Measurements from ENCODE around the gene RTF2.
A peak's percentile ranks its signal among the peaks of the same experiment; 100 is the strongest.

The RTF2 gene, protein sequence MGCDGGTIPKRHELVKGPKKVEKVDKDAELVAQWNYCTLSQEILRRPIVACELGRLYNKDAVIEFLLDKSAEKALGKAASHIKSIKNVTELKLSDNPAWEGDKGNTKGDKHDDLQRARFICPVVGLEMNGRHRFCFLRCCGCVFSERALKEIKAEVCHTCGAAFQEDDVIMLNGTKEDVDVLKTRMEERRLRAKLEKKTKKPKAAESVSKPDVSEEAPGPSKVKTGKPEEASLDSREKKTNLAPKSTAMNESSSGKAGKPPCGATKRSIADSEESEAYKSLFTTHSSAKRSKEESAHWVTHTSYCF

DNA sequence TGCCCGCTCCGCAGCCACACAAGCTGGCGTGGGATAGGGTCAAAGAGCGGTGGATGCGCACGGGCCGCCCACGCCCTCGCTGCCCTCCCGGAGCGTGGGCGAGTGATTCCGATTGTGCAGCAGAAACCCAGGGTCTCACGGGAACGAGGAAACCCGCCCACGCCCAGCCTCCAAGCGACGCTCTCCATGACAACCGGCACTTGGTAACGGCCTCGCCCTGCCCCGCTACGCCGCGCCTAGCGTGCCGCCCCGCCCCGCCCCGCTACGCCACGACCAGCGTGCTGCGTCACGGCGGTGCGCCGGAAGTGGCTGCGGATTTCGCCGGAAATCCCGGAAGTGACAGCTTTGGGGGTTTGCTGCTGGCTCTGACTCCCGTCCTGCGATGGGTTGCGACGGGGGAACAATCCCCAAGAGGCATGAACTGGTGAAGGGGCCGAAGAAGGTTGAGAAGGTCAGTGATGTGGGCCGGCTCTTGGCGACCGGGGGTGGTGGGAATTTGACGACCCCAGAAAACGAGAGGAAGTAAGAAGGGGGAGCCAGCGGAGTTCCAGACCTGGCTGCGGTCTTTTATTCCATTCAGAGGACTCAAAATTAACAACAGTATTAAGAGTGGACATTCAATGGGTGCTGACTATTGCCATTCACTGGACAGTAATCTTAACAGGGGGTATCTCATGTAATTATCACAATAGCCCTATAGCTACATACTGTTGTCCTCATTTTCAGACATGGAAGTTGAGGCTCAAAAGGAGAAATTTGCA lies at the start of gene RTF2:
RTF2 (plus strand) TSS at position 312 of the 761 bp plus-strand sequence; CDS start at position 383, 71 bp downstream.
- Histone ChIP-seq H3K36me3 (ENCODE audit: control insufficient read depth, low read depth, low read length) (peaks cover 8% of the 10 kb centered on the region), H3K4me1 (ENCODE audit: control insufficient read depth, low read depth, low read length) (no peaks in the 10 kb centered on the region), H3K27me3 (ENCODE audit: control insufficient read depth, insufficient read depth, low read length) (no peaks in the 10 kb centered on the region), H3K9ac (ENCODE audit: low read length) (peak within 1 kb of the TSS; percentile 83), H3K27ac (ENCODE audit: low read length) (no peak within 1 kb of the TSS), H3K4me3 (ENCODE audit: low read length) (peak within 1 kb of the TSS; percentile 99), H3K9me3 (ENCODE audit: control insufficient read depth, low read depth, low read length) (no peaks in the 10 kb centered on the region)

DNA sequence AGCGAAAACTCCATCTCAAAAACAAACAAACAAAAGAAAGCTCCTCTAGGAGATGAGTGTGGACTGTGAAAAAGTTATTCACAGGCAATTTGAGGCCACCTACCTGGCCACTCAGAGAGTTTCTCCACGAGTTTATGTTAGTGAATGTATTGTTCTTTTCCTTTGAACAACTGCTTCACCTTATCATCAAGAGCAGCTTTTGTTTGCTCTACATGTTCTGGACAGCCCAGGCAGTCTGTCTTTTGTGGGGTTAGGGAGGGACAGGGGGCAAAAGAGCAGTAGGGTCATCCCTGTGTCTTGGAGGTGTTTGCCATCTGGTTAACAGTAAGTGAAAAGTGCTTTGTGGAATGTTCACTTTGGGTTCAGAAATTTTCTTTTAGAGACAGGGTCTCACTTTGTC lies 48.4 kb upstream of the RTF2 start:
- Histone ChIP-seq H3K36me3 (ENCODE audit: control insufficient read depth, low read depth, low read length) (peaks cover 4% of the 10 kb centered on the region), H3K4me3 (ENCODE audit: low read length) (no peak overlapping the region), H3K27ac (ENCODE audit: low read length) (no peak overlapping the region), H3K9ac (ENCODE audit: low read length) (no peak overlapping the region), H3K27me3 (ENCODE audit: control insufficient read depth, insufficient read depth, low read length) (peaks cover 9% of the 10 kb centered on the region), H3K4me1 (ENCODE audit: control insufficient read depth, low read depth, low read length) (no peaks in the 10 kb centered on the region), H3K9me3 (ENCODE audit: control insufficient read depth, low read depth, low read length) (no peaks in the 10 kb centered on the region)

DNA sequence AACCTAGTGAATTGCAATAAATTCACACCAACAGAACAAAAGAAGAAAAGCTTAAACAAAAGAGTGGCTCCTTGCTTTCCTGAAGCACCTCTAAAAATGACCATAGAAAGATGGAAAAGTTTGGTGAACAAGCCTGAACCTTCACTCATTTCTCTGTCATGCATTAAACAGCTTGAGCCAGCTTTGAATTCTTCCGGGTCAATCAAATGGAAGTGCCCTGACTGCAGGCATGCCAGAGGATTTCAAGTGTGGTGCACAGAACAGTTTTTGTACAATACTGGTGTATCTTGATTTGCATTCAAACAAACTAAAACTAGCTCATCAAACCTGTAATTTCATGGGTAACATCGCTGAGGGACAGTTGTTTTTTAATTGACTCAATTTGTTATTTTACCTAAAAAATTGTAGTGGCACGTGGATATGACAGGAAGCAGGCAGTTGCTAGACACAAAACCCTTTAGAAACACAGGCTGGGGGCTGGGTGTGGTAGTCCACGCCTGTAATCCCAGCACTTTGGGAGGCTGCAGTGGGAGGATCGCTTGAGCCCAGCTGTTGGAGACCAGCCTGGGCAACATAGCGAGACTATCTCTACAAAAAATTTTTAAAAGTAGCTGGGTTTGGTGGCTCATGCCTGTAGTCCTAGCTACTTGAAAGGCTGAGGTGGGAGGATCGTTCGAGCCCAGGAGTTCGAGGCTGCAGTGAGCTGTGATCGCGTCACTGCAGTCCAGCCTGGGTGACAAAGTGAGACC lies 47.3 kb upstream of the RTF2 start:
- peaks cover 4% of the 10 kb centered on the region for H3K36me3 ChIP-seq (ENCODE audit: control insufficient read depth, low read depth, low read length)
- no peak overlapping the region for H3K4me3 ChIP-seq (ENCODE audit: low read length)
- peaks cover 9% of the 10 kb centered on the region for H3K27me3 ChIP-seq (ENCODE audit: control insufficient read depth, insufficient read depth, low read length)
- H3K9ac ChIP-seq (ENCODE audit: low read length): no peak overlapping the region
- no peak overlapping the region for H3K27ac ChIP-seq (ENCODE audit: low read length)
- no peaks in the 10 kb centered on the region for H3K9me3 ChIP-seq (ENCODE audit: control insufficient read depth, low read depth, low read length)
- H3K4me1 ChIP-seq (ENCODE audit: control insufficient read depth, low read depth, low read length): no peaks in the 10 kb centered on the region

DNA sequence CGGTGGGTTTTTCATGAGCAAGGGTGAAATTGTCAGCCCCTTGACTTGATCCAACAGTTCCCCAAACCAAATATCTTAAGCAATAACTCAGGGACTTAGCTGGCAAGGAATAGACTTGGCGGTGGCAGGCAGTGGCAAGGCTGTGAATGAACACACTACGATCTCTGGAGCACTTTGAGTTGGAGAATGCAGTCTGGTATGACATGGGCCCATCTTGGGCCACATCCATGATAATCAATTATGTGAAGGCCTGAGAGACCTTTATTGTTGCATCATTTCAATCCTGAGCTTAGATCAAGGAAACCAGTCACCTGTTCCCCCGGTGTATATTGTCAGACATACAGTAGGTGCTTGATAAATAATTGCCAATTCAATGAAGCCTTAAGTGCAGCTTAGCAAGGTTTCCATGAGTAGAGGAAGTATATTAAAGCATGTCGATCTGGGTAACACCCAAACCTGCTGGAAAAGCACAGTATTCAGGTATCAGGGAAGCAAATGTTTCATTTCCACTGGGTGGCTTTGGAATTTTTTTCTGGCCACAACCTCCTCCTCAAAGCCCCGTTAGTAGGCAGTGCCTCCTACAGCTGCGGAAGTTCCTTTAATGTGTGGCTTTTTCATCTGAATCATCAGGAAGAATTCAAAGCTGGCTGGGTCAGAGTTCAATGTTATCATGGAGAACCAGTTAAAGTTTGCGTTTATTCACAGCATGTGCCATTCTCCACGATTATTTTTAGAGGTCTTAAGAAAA lies 46.2 kb upstream of the RTF2 start:
- no peaks in the 10 kb centered on the region for H3K36me3 ChIP-seq (ENCODE audit: control insufficient read depth, low read depth, low read length)
- H3K9ac ChIP-seq (ENCODE audit: low read length): no peak overlapping the region
- no peak overlapping the region for H3K27ac ChIP-seq (ENCODE audit: low read length)
- no peaks in the 10 kb centered on the region for H3K4me1 ChIP-seq (ENCODE audit: control insufficient read depth, low read depth, low read length)
- peaks cover 9% of the 10 kb centered on the region for H3K27me3 ChIP-seq (ENCODE audit: control insufficient read depth, insufficient read depth, low read length)
- no peaks in the 10 kb centered on the region for H3K9me3 ChIP-seq (ENCODE audit: control insufficient read depth, low read depth, low read length)
- H3K4me3 ChIP-seq (ENCODE audit: low read length): no peak overlapping the region

DNA sequence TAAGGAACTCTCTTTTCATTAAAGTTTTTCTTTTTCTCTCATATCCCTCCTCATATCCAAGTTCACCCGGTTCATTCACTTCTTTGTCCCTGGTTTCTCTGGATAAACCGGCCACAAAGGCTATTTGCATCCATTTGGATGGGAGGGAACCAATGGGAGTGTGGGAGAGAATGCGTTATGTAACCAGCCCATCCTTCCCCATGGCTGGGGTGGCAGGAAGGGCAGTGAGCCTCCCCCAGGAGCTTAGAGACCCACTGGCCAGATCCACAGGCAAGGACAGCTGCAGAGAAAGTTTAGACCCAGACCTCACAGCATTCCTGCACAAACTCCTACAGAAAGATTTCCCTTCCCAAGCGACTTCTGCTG lies 45.6 kb upstream of the RTF2 start:
- H3K4me1 ChIP-seq (ENCODE audit: control insufficient read depth, low read depth, low read length): no peaks in the 10 kb centered on the region
- peaks cover 9% of the 10 kb centered on the region for H3K27me3 ChIP-seq (ENCODE audit: control insufficient read depth, insufficient read depth, low read length)
- H3K36me3 ChIP-seq (ENCODE audit: control insufficient read depth, low read depth, low read length): no peaks in the 10 kb centered on the region
- H3K27ac ChIP-seq (ENCODE audit: low read length): no peak overlapping the region
- H3K9ac ChIP-seq (ENCODE audit: low read length): no peak overlapping the region
- no peak overlapping the region for H3K4me3 ChIP-seq (ENCODE audit: low read length)
- H3K9me3 ChIP-seq (ENCODE audit: control insufficient read depth, low read depth, low read length): no peaks in the 10 kb centered on the region

DNA sequence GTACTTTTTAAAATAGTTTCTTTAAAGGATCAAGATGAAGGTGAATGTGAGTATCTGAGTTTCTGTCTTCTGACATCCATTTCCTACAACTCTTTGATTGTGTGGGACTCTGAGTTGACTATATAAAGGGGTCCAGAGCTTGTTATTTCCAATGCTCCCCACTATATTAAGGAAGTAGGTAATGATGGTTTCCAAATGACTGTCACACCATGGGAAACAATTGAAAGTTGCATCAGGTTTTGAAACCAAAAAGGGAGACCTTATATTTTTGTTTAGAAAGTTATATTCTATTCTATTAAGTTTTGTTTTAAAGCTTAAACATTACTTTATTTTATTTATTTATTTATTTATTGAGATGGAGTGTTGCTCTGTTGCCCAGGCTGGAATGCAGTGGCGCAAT lies 45.2 kb upstream of the RTF2 start:
- Histone ChIP-seq H3K27me3 (ENCODE audit: control insufficient read depth, insufficient read depth, low read length) (peaks cover 9% of the 10 kb centered on the region), H3K9ac (ENCODE audit: low read length) (no peak overlapping the region), H3K4me1 (ENCODE audit: control insufficient read depth, low read depth, low read length) (no peaks in the 10 kb centered on the region), H3K4me3 (ENCODE audit: low read length) (no peak overlapping the region), H3K27ac (ENCODE audit: low read length) (no peak overlapping the region), H3K9me3 (ENCODE audit: control insufficient read depth, low read depth, low read length) (no peaks in the 10 kb centered on the region), H3K36me3 (ENCODE audit: control insufficient read depth, low read depth, low read length) (no peaks in the 10 kb centered on the region)

DNA sequence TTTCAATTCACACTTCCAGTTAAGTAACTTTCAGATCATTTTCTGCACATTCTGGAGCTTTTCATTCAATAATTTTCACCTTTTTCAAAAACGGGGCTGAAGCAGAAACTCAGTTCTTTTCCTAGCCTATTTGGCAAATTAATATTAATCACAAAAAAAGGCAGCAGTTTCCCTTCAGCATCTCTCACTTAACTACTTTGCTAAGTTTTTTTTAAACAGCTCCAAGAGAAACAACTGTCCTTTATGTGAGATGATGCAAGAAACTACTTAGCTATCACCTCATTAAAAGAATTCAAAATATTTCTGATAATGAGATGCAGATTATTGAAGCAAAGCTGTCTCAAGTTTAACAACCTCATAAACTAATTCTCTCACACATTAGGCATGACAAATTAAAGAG lies 44.5 kb upstream of the RTF2 start:
- no peaks in the 10 kb centered on the region for H3K4me1 ChIP-seq (ENCODE audit: control insufficient read depth, low read depth, low read length)
- H3K4me3 ChIP-seq (ENCODE audit: low read length): no peak overlapping the region
- peaks cover 9% of the 10 kb centered on the region for H3K27me3 ChIP-seq (ENCODE audit: control insufficient read depth, insufficient read depth, low read length)
- no peaks in the 10 kb centered on the region for H3K9me3 ChIP-seq (ENCODE audit: control insufficient read depth, low read depth, low read length)
- H3K9ac ChIP-seq (ENCODE audit: low read length): no peak overlapping the region
- no peak overlapping the region for H3K27ac ChIP-seq (ENCODE audit: low read length)
- no peaks in the 10 kb centered on the region for H3K36me3 ChIP-seq (ENCODE audit: control insufficient read depth, low read depth, low read length)

DNA sequence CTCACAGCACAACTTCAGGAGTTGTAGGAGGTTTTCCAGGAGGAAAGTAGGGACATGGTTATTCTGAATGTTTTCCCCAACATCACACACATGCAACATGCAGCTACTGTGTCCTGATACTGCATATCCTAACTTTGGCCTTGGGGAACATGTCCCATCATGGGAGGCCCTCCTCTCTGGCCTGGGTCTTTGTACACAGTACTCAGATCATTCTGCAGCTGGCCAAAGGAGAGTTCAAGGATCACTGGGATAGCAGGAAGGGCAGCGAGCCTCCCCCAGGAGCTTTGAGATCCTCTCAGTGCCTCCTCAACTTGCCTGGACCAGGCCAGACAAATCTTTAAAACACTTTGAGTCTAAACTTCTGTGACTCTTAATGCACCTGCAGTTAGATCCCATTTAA lies 43.5 kb upstream of the RTF2 start:
- Histone ChIP-seq H3K27ac (ENCODE audit: low read length) (no peak overlapping the region), H3K9ac (ENCODE audit: low read length) (no peak overlapping the region), H3K4me1 (ENCODE audit: control insufficient read depth, low read depth, low read length) (no peaks in the 10 kb centered on the region), H3K27me3 (ENCODE audit: control insufficient read depth, insufficient read depth, low read length) (peaks cover 9% of the 10 kb centered on the region), H3K4me3 (ENCODE audit: low read length) (no peak overlapping the region), H3K36me3 (ENCODE audit: control insufficient read depth, low read depth, low read length) (no peaks in the 10 kb centered on the region), H3K9me3 (ENCODE audit: control insufficient read depth, low read depth, low read length) (no peaks in the 10 kb centered on the region)

DNA sequence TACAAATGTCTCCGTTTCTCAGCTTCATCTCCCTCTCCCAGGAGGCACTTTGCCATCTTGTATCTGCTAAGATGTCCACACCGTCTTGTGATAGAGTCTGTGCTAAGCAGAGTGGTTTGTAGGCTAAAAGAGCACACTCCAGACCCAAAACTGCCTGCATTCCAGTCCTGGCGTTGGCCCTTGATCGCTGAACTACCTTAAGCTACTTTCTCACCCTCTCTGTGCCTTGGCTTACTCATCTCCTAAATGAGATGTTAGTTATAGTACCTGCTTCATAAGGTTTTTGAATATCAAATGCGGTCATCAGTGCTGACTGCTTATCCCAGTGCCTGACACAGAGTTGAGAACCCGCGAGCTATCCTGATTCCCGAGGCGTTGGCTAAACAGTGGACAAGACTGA lies 42.4 kb upstream of the RTF2 start:
- H3K4me1 ChIP-seq (ENCODE audit: control insufficient read depth, low read depth, low read length): no peaks in the 10 kb centered on the region
- H3K9ac ChIP-seq (ENCODE audit: low read length): no peak overlapping the region
- H3K9me3 ChIP-seq (ENCODE audit: control insufficient read depth, low read depth, low read length): no peaks in the 10 kb centered on the region
- H3K36me3 ChIP-seq (ENCODE audit: control insufficient read depth, low read depth, low read length): no peaks in the 10 kb centered on the region
- H3K27me3 ChIP-seq (ENCODE audit: control insufficient read depth, insufficient read depth, low read length): peaks cover 9% of the 10 kb centered on the region
- no peak overlapping the region for H3K27ac ChIP-seq (ENCODE audit: low read length)
- no peak overlapping the region for H3K4me3 ChIP-seq (ENCODE audit: low read length)

DNA sequence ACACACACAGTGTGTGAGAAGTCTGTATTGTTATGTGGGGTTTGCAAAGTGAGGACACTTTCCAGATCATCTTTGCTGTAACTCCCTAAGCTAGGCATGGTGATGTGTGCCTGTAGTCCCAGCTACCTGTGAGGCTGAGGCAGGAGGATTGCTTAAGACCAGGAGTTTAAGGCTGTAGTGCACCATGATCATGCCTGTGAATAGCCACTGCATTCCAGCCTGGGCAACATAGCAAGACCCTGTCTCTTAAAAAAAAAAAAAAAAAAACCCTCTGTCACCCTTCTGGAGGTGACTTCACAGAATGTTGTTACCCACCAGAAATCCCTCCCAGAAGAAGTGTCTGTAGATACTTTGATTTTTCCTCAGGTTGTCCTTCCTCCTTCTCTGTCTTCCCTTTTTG lies 41.5 kb upstream of the RTF2 start:
- Histone ChIP-seq H3K27me3 (ENCODE audit: control insufficient read depth, insufficient read depth, low read length) (peaks cover 5% of the 10 kb centered on the region), H3K4me3 (ENCODE audit: low read length) (no peak overlapping the region), H3K36me3 (ENCODE audit: control insufficient read depth, low read depth, low read length) (no peaks in the 10 kb centered on the region), H3K9me3 (ENCODE audit: control insufficient read depth, low read depth, low read length) (no peaks in the 10 kb centered on the region), H3K9ac (ENCODE audit: low read length) (no peak overlapping the region), H3K4me1 (ENCODE audit: control insufficient read depth, low read depth, low read length) (no peaks in the 10 kb centered on the region), H3K27ac (ENCODE audit: low read length) (no peak overlapping the region)

DNA sequence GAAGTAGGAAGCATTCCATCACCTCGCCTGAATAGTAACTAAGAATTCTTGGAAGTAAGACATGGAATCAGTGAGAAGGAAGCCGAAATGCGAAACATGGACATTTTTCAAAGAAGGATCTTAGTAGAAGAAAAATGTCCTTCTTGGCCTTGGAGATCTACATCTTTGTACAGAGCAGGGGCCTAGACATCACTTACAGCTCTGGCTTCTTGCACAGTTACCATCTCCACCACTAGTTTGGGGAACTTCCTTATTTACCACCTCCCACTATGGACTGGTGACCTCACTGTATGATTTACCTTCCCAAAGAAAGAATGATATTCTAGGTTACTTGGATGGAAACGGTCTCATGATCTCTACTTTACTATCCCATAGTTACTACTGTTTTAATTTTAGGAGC lies 40.6 kb upstream of the RTF2 start:
- Histone ChIP-seq H3K9ac (ENCODE audit: low read length) (no peak overlapping the region), H3K27me3 (ENCODE audit: control insufficient read depth, insufficient read depth, low read length) (no peaks in the 10 kb centered on the region), H3K9me3 (ENCODE audit: control insufficient read depth, low read depth, low read length) (no peaks in the 10 kb centered on the region), H3K4me1 (ENCODE audit: control insufficient read depth, low read depth, low read length) (no peaks in the 10 kb centered on the region), H3K27ac (ENCODE audit: low read length) (no peak overlapping the region), H3K36me3 (ENCODE audit: control insufficient read depth, low read depth, low read length) (no peaks in the 10 kb centered on the region), H3K4me3 (ENCODE audit: low read length) (no peak overlapping the region)

Data from iPS-18a (cell line).